ENCODE measurements around the gene MEDAG. TPM values are rescaled to one million over a fixed set of nuclear protein-coding genes. Genes with fewer than 3 reads are reported as not detected.

The MEDAG gene
- total RNA-seq, 1 experiment from 2014 or later = 1.6 TPM

DNA sequence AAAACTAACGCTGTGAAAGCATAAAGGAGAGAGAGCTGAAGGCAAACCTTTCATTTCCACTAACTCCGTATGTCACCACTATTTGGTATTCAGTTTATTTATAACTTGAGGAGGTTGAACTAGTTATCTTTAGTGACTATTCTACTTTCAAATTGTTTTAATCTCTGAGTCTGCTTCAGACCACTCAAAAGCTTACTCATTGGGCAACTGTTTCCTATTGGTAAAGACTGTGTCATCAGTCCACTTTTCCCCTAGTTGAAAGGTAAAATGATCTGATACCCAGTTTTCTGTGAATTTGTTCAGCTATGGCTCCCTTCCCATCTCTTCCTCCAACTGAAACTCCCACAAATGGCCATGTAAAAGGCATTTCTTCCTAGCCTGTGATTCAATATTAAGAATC is 65.5 kb downstream of the MEDAG start:
- intact Hi-C loops (cut with micrococcal nuclease; ENCODE audit: unreplicated experiment) = loop anchor here (10.0 kb wide), 1 partner anchor 47 kb away; no protein-coding TSS in a partner anchor
- Mint-ChIP-seq H3K36me3 (ENCODE audit: insufficient read depth, unreplicated experiment) (no peaks in the 10 kb centered on the region), H3K27me3 (ENCODE audit: unreplicated experiment) (no peaks in the 10 kb centered on the region), H3K27ac (ENCODE audit: unreplicated experiment) (no peak overlapping the region), H3K9me3 (ENCODE audit: low read depth, unreplicated experiment) (no peaks in the 10 kb centered on the region), H3K4me3 (ENCODE audit: low read depth, unreplicated experiment) (no peak overlapping the region), H3K4me1 (ENCODE audit: low read depth, unreplicated experiment) (peaks cover 18% of the 10 kb centered on the region)
- CTCF ChIA-PET = no interaction called here
- DNase-seq = no peak
- no TSS peak for BruUV-seq (replicated peaks)
- TF ChIP-seq, protein P1, sequence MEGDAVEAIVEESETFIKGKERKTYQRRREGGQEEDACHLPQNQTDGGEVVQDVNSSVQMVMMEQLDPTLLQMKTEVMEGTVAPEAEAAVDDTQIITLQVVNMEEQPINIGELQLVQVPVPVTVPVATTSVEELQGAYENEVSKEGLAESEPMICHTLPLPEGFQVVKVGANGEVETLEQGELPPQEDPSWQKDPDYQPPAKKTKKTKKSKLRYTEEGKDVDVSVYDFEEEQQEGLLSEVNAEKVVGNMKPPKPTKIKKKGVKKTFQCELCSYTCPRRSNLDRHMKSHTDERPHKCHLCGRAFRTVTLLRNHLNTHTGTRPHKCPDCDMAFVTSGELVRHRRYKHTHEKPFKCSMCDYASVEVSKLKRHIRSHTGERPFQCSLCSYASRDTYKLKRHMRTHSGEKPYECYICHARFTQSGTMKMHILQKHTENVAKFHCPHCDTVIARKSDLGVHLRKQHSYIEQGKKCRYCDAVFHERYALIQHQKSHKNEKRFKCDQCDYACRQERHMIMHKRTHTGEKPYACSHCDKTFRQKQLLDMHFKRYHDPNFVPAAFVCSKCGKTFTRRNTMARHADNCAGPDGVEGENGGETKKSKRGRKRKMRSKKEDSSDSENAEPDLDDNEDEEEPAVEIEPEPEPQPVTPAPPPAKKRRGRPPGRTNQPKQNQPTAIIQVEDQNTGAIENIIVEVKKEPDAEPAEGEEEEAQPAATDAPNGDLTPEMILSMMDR (IDR thresholded peaks at IDR 0.05; ENCODE audit: unreplicated experiment) = no peak

DNA sequence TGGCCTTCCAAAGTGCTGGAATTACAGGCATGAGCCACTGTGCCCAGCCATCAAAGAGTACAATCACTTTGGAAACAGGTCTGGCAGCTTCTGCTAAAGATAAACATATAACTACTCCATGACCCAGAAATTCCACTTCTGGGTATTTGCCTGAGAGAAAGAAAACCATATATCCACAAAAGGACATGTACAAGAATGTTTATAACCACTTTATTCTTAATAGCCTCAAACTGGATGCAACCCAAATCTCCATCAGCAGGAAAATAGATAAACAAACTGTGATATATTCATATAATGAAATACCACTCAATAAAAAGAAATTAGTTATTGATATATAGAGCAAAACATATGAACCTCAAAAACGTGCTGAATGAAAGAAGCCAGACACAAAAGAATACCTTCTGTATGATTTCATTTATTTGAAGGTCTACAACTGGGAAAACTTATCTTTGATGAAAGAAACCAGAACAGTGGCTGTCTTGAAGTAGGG is 66.9 kb downstream of the MEDAG start:
- CTCF ChIA-PET = no interaction called here
- no peaks in the 10 kb centered on the region for H3K36me3 Mint-ChIP-seq (ENCODE audit: insufficient read depth, unreplicated experiment)
- no peaks in the 10 kb centered on the region for H3K9me3 Mint-ChIP-seq (ENCODE audit: low read depth, unreplicated experiment)
- no peaks in the 10 kb centered on the region for H3K27me3 Mint-ChIP-seq (ENCODE audit: unreplicated experiment)
- H3K4me3 Mint-ChIP-seq (ENCODE audit: low read depth, unreplicated experiment) = no peak overlapping the region
- H3K4me1 Mint-ChIP-seq (ENCODE audit: low read depth, unreplicated experiment) = peaks cover 30% of the 10 kb centered on the region
- peak; percentile 24 for DNase-seq
- no peak overlapping the region for H3K27ac Mint-ChIP-seq (ENCODE audit: unreplicated experiment)
- no TSS peak for BruUV-seq (replicated peaks)
- TF ChIP-seq, protein P1 (IDR thresholded peaks at IDR 0.05; ENCODE audit: unreplicated experiment) = no peak
- intact Hi-C loops (cut with micrococcal nuclease; ENCODE audit: unreplicated experiment) = loop anchor here (10.0 kb wide), 1 partner anchor 48 kb away; no protein-coding TSS in a partner anchor

DNA sequence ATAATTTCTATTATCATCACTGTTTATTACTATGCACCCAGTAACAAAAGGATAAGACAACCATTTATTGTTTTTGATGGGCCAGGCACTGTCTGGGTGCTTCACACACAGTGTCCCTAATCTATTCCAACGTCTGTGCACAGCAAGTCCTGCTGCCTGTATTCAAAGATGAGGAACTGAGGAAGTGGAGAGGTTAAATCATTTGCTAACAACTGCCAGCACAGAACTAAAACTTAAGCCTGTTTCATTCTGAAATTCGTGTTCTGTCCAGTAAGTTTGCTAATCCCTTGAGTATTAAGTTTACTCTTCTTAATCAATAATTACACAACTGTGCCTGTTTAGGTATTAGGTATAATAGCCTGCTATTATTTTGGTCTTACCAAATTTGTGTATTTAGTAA is 68.3 kb downstream of the MEDAG start:
- no peak overlapping the region for H3K27ac Mint-ChIP-seq (ENCODE audit: unreplicated experiment)
- no peak for DNase-seq
- BruUV-seq (replicated peaks) = no TSS peak
- TF ChIP-seq, protein P1 (IDR thresholded peaks at IDR 0.05; ENCODE audit: unreplicated experiment) = no peak
- no peaks in the 10 kb centered on the region for H3K36me3 Mint-ChIP-seq (ENCODE audit: insufficient read depth, unreplicated experiment)
- CTCF ChIA-PET = interaction anchor here (0.5 kb wide), 1 partner anchor 750 kb away, joined by 4 read pairs; no protein-coding TSS in a partner anchor
- intact Hi-C loops (cut with micrococcal nuclease; ENCODE audit: unreplicated experiment) = loop anchor here (10.0 kb wide), 1 partner anchor 50 kb away; no protein-coding TSS in a partner anchor
- no peaks in the 10 kb centered on the region for H3K9me3 Mint-ChIP-seq (ENCODE audit: low read depth, unreplicated experiment)
- no peak overlapping the region for H3K4me3 Mint-ChIP-seq (ENCODE audit: low read depth, unreplicated experiment)
- peaks cover 30% of the 10 kb centered on the region for H3K4me1 Mint-ChIP-seq (ENCODE audit: low read depth, unreplicated experiment)
- no peaks in the 10 kb centered on the region for H3K27me3 Mint-ChIP-seq (ENCODE audit: unreplicated experiment)

Other genes starting within 250 kb of the MEDAG start
- not detected in 2 replicates for gene ALOX5AP, start 170.7 kb upstream of the MEDAG start, total RNA-seq (2022)
- gene TEX26, start 26.4 kb downstream of the MEDAG start, total RNA-seq (2022) = not detected in 2 replicates